Fibroblast of villous mesenchyme (primary cell): ENCODE measurements around the gene GPR68. TPM values are rescaled to one million over a fixed set of nuclear protein-coding genes. Genes with fewer than 3 reads are reported as not detected.

Source experiments
- DNase-seq: peaks from one replicate; pipeline ENCODE4 v3.0.0-alpha.2; 2010; ENCODE audit warnings: low read depth
- H3K4me3 ChIP-seq: 2 replicates; pipeline ENCODE4 v1.5.1; 2011; ENCODE audit warnings: low read depth, mild to moderate bottlenecking, low read length
- total RNA-seq: library from RNA; depleted of rRNA; stranded (reverse); fragments of >200 nt; gene quantifications from 2 replicates; pipeline ENCODE4 v1.2.3, GENCODE V29; 2012
- TF ChIP-seq, protein P1 (sequence below): IDR thresholded peaks from 2 replicates; pipeline ENCODE4 v1.5.1; 2012; ENCODE audit warnings: low read depth, mild to moderate bottlenecking, low read length; ENCODE audit not compliant: insufficient read depth

The GPR68 gene
- total RNA-seq, 1 donor: 0.86 TPM

DNA sequence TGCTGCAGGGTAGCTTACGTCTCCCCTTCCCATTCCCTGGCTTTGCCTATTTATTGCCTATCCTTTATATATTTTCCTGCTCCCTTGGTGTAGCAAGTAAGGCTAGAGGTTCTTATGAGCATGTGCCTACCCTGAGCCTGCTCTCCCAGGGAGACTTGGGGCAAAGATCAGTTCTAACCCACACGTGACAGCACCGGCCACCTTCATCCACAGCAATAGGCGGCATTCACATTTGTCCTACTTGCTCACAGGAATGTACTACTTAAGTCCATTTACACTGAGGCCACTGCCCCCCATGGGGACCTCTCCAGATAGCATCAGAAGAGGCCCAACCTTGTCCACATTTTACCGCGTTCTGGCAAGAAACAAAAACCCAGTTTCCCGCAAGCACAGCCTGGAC is 8.7 kb downstream of the GPR68 start:
- TF ChIP-seq, protein P1, sequence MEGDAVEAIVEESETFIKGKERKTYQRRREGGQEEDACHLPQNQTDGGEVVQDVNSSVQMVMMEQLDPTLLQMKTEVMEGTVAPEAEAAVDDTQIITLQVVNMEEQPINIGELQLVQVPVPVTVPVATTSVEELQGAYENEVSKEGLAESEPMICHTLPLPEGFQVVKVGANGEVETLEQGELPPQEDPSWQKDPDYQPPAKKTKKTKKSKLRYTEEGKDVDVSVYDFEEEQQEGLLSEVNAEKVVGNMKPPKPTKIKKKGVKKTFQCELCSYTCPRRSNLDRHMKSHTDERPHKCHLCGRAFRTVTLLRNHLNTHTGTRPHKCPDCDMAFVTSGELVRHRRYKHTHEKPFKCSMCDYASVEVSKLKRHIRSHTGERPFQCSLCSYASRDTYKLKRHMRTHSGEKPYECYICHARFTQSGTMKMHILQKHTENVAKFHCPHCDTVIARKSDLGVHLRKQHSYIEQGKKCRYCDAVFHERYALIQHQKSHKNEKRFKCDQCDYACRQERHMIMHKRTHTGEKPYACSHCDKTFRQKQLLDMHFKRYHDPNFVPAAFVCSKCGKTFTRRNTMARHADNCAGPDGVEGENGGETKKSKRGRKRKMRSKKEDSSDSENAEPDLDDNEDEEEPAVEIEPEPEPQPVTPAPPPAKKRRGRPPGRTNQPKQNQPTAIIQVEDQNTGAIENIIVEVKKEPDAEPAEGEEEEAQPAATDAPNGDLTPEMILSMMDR: no peak
- no peak for DNase-seq
- H3K4me3 ChIP-seq: no peak overlapping the region

DNA sequence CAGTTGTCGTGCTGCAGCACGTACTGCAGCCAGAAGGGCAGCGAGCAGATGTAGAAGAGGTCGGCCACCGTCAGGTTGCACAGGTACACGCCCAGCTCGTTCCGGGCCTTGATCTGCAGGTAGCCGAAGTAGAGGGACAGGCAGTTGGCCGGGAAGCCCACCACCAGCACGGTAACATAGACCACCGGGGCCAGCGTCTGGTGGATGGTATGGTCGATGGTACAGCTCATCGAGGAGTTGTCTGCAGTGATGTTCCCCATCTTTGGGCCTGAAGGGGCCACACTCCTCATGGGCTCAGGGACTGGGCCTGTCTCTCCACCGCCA is 9.8 kb downstream of the GPR68 start:
- TF ChIP-seq, protein P1: no peak

DNA sequence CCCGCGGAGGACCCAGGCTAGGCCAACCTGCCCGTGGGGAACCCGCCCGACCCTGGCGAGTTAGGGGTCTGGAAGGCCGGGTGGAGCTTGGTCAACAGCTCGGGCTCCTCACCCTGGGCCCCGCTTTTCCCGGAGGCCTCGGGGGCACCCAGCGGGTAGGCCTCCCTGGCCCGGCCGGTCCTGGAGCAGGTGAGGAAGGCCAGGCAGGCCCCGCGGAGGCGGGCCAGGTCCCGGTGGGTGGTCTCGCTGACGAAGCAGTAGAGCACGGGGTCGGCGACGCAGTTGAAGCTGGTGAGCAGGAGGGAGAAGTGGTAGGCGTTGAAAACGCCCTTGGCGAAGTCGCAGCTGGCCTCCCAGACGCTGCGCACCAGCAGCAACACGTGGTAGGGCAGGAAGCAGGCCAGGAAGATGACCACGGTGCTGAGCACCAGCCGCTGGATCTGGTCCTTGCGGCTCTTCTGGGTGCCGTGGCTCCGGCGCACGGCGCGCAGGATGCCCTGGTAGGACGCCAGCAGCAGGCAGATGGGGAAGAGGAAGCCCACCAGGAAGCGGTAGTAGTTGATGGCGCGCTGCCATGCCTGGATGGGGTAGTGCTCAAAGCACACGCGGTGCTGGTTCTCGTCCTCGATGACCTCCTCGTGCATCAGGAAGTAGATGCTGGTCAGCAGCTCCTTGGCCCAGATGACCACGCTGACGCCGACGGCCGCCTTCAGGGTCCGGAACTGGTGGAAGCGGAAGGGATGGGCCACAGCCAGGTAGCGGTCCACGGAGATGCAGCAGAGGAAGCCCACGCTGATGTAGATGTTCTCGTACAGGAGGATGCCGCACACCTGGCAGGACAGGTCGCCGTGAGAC is 10.3 kb downstream of the GPR68 start:
- no peak for DNase-seq
- H3K4me3 ChIP-seq: no peak overlapping the region
- TF ChIP-seq, protein P1: no peak

More for the DNA sequence above, 9.8 kb downstream of the GPR68 start:
- no peak overlapping the region for H3K4me3 ChIP-seq
- DNase-seq: no peak

DNA sequence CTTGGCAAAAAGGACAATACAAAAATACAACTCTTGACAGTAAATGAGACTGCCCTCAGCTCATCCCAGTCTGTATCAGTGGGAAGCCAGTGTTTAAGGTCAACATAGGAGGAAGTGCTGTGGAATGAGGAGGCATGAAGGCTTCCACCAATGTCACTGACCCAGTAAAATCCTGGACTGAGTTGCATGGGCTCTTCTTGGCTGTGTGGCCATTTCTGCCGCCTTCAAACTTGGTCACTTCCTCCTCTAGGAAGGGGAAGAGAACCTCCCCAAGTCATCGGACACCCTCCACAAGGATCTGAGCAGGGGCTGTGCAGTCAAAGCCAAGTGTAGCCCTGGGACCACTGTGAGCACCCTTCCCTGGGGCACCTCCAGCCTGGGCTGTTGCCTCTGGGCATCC is 11.9 kb downstream of the GPR68 start:
- TF ChIP-seq, protein P1: no peak
- H3K4me3 ChIP-seq: no peak overlapping the region
- no peak for DNase-seq

DNA sequence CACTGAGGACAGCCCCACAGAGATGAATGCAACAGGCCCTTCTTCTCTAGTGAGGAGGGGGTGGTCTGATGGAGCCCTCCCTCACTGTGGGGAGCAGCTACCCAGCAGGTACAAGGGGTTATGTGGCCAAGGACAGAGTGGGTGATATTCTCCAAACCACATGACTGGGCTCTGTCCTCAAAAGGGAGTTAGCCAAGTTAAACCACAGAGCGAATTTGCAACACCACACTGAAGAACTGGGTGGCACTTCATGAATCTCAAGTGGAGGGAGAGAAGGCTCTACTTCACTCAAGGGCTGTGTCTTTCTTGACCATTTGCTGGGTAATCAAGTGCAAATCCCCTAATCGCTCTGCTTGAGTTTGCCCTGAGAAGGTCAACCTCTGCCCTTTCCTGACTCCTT is 12.5 kb downstream of the GPR68 start:
- no peak overlapping the region for H3K4me3 ChIP-seq
- DNase-seq: no peak
- TF ChIP-seq, protein P1: no peak

DNA sequence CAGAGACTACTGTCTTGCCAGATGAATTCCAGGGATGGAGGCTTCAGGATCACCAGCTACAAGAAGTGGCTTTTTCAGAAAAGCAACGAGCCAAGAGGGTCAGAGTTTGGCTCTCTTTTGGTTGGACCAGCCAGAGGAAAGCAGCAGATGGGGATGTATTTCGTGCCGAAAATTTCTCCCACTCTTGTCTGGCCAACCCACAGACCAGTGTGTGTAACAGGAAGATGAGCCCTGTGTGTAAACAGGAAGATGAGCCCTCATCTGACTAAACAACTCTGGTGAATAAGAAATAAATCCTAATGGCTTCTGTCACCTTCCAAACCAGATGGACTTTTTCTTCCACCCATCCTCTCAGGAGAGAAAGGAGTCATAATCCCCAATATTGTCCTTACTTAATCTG is 13.1 kb downstream of the GPR68 start:
- TF ChIP-seq, protein P1: no peak
- DNase-seq: peak; percentile 17
- H3K4me3 ChIP-seq: no peak overlapping the region
